Peyer's patch (tissue), 4 donors: ENCODE results near the gene PIP5K1B.

ENCODE experiments used
- POLR2A ChIP-seq, 2 donors: fragments of 450-650 bp; IDR thresholded peaks; one replicate each; pipeline ENCODE4 v1.5.1; 2017; ENCODE audit warnings: antibody characterized with exemption in 2 of 2, mild to moderate bottlenecking in 2 of 2, moderate library complexity in 2 of 2
- TF ChIP-seq, protein P1 (sequence below), 6 experiments: fragments of 450-650 bp in 4 of 6; fragments of 200-600 bp in 2 of 6; sonication (generic) in 1 of 6; IDR thresholded peaks; one replicate each; pipeline ENCODE4 v1.5.1; 2017 to 2019; ENCODE audit warnings: antibody characterized with exemption in 6 of 6, mild to moderate bottlenecking in 3 of 6, moderate library complexity in 1 of 6

DNA sequence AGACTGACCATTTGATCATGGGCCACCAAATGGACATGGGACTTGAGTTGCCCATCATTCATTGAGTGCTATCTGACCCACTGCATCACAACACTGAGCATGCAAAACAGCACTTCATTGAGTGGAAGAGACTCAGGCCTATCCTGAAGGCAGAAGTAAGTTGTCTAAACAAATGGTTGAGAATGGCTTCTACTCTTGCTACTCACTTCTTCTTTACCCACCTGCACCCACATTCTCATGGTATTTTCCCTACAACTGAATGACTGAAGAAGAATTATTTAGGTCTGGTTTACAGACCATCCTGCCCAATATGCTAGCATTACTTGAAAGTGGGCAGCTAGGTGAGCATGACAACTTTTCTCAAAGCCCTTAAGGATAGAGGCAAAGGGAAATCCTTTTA, 41.0 kb upstream of the PIP5K1B start:
- TF ChIP-seq, protein P1, sequence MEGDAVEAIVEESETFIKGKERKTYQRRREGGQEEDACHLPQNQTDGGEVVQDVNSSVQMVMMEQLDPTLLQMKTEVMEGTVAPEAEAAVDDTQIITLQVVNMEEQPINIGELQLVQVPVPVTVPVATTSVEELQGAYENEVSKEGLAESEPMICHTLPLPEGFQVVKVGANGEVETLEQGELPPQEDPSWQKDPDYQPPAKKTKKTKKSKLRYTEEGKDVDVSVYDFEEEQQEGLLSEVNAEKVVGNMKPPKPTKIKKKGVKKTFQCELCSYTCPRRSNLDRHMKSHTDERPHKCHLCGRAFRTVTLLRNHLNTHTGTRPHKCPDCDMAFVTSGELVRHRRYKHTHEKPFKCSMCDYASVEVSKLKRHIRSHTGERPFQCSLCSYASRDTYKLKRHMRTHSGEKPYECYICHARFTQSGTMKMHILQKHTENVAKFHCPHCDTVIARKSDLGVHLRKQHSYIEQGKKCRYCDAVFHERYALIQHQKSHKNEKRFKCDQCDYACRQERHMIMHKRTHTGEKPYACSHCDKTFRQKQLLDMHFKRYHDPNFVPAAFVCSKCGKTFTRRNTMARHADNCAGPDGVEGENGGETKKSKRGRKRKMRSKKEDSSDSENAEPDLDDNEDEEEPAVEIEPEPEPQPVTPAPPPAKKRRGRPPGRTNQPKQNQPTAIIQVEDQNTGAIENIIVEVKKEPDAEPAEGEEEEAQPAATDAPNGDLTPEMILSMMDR (IDR thresholded peaks at IDR 0.05) = no peak
- TF ChIP-seq POLR2A (IDR thresholded peaks at IDR 0.05) = no peak
